Calu3 (cell line): Measurements from ENCODE around the gene SLC3A2. TPM values are rescaled to one million over a fixed set of nuclear protein-coding genes. Genes with fewer than 3 reads are reported as not detected.

Experiments
- BruUV-seq: library from RNA; stranded (reverse); fragments of 400-500 nt; replicated peaks from 2 replicates; lab custom pipeline; 2021; lab: Mats Ljungman, UMichigan
- CTCF ChIA-PET: fragments of 300-600 bp; sonication (Branson Sonifier 250); formaldehyde crosslinking; loops from one replicate; lab custom pipeline; 2022; ENCODE audit warnings: antibody characterized with exemption; lab: Charles Lee
- DNase-seq: peaks from one replicate; pipeline ENCODE4 v3.0.0; 2022
- H3K27ac Mint-ChIP-seq: one replicate; pipeline ENCODE4 v1.8.0; 2022; ENCODE audit warnings: mixed read lengths; ENCODE audit not compliant: unreplicated experiment
- H3K27me3 Mint-ChIP-seq: one replicate; pipeline ENCODE4 v1.8.0; 2022; ENCODE audit warnings: mixed read lengths; ENCODE audit not compliant: unreplicated experiment
- H3K36me3 Mint-ChIP-seq: one replicate; pipeline ENCODE4 v1.8.0; 2022; ENCODE audit warnings: mild to moderate bottlenecking, moderate library complexity, mixed read lengths; ENCODE audit not compliant: insufficient read depth, unreplicated experiment
- H3K4me1 Mint-ChIP-seq: one replicate; pipeline ENCODE4 v1.8.0; 2022; ENCODE audit warnings: mild to moderate bottlenecking, low read depth, mixed read lengths; ENCODE audit not compliant: unreplicated experiment
- H3K4me3 Mint-ChIP-seq: one replicate; pipeline ENCODE4 v1.8.0; 2022; ENCODE audit warnings: mild to moderate bottlenecking, low read depth, moderate library complexity, mixed read lengths; ENCODE audit not compliant: unreplicated experiment
- H3K9me3 Mint-ChIP-seq: one replicate; pipeline ENCODE4 v1.8.0; 2022; ENCODE audit warnings: low read depth, mixed read lengths; ENCODE audit not compliant: unreplicated experiment
- CTCF ChIP-seq: fragments of 200-600 bp; IDR thresholded peaks from one replicate; pipeline ENCODE4 v1.8.0; 2022; ENCODE audit warnings: antibody characterized with exemption; ENCODE audit not compliant: unreplicated experiment
- intact Hi-C: fragments of 100-400 bp; cut with micrococcal nuclease; formaldehyde crosslinking; loops from one replicate; pipeline ENCODE4 v1.10.0; 2022; ENCODE audit not compliant: unreplicated experiment
- total RNA-seq: library from RNA; stranded (reverse); gene quantifications from 2 replicates; pipeline ENCODE4 v1.2.3, GENCODE V29; 2022

SLC3A2 gene
- total RNA-seq, 1 experiment from 2014 or later, result 444 TPM

GRCh38 chr11:62896049-62896448 lies 15.4 kb downstream of the SLC3A2 start:
- Mint-ChIP-seq H3K9me3 (peaks cover 3% of the 10 kb centered on the region), H3K4me1 (no peaks in the 10 kb centered on the region), H3K27me3 (peaks cover 57% of the 10 kb centered on the region), H3K27ac (no peak overlapping the region), H3K4me3 (no peak overlapping the region), H3K36me3 (peaks cover 16% of the 10 kb centered on the region)
- intact Hi-C loops, result no loop called here
- CTCF ChIA-PET, result no interaction called here
- no peak for TF ChIP-seq CTCF
- no TSS peak for BruUV-seq
- no peak for DNase-seq

GRCh38 chr11:62897311-62897710 lies 16.6 kb downstream of the SLC3A2 start:
- no peak overlapping the region for H3K27ac Mint-ChIP-seq
- peaks cover 69% of the 10 kb centered on the region for H3K27me3 Mint-ChIP-seq
- H3K9me3 Mint-ChIP-seq, result peaks cover 3% of the 10 kb centered on the region
- no peak for TF ChIP-seq CTCF
- intact Hi-C loops, result no loop called here
- CTCF ChIA-PET, result no interaction called here
- BruUV-seq, result no TSS peak
- no peaks in the 10 kb centered on the region for H3K4me1 Mint-ChIP-seq
- H3K4me3 Mint-ChIP-seq, result no peak overlapping the region
- no peak for DNase-seq
- peaks cover 6% of the 10 kb centered on the region for H3K36me3 Mint-ChIP-seq

- intact Hi-C loops, result no loop called here
- no peak overlapping the region for H3K4me3 Mint-ChIP-seq
- no peaks in the 10 kb centered on the region for H3K36me3 Mint-ChIP-seq
- no peak for TF ChIP-seq CTCF
- H3K9me3 Mint-ChIP-seq, result peaks cover 3% of the 10 kb centered on the region
- no peak overlapping the region for H3K27ac Mint-ChIP-seq
- CTCF ChIA-PET, result interaction anchor here (1.1 kb wide), 1 partner anchor 11 kb away, joined by 3 read pairs; no protein-coding TSS in a partner anchor
- H3K27me3 Mint-ChIP-seq, result peaks cover 77% of the 10 kb centered on the region
- no peak for DNase-seq
- H3K4me1 Mint-ChIP-seq, result no peaks in the 10 kb centered on the region
- no TSS peak for BruUV-seq
Observed at GRCh38 chr11:62898027-62898426, 17.3 kb downstream of the SLC3A2 start.

GRCh38 chr11:62902932-62903331 lies 22.2 kb downstream of the SLC3A2 start:
- Mint-ChIP-seq H3K4me3 (no peak overlapping the region), H3K9me3 (peaks cover 3% of the 10 kb centered on the region), H3K4me1 (peaks cover 12% of the 10 kb centered on the region), H3K27ac (no peak overlapping the region), H3K36me3 (no peaks in the 10 kb centered on the region), H3K27me3 (peaks cover 74% of the 10 kb centered on the region)
- no peak for DNase-seq
- BruUV-seq, result no TSS peak
- intact Hi-C loops, result no loop called here
- no peak for TF ChIP-seq CTCF
- CTCF ChIA-PET, result interaction anchor here (0.7 to 1.1 kb wide), 3 partner anchors 119 to 988 kb away, joined by 3 to 6 read pairs (median 4); no protein-coding TSS in a partner anchor
